Rectal smooth muscle tissue (tissue), 1 donor: ENCODE data around the gene COL23A1.

ENCODE experiments used
- H3K27ac ChIP-seq: one replicate; pipeline ENCODE4 v1.7.0; 2013; ENCODE audit warnings: low read depth, low read length, inconsistent platforms
- H3K27me3 ChIP-seq: one replicate; pipeline ENCODE4 v1.7.0; 2013; ENCODE audit warnings: low read length; ENCODE audit not compliant: control insufficient read depth, insufficient read depth
- H3K36me3 ChIP-seq: one replicate; pipeline ENCODE4 v1.7.0; 2013; ENCODE audit warnings: low read length; ENCODE audit not compliant: control insufficient read depth, insufficient read depth
- H3K4me1 ChIP-seq: one replicate; pipeline ENCODE4 v1.7.0; 2013; ENCODE audit warnings: low read length; ENCODE audit not compliant: control insufficient read depth, insufficient read depth
- H3K4me3 ChIP-seq: one replicate; pipeline ENCODE4 v1.7.0; 2013; ENCODE audit warnings: low read length
- H3K9ac ChIP-seq: one replicate; pipeline ENCODE4 v1.7.0; 2013; ENCODE audit warnings: low read length

COL23A1 gene

GRCh38 chr5:178416919-178417318 lies 173.3 kb downstream of the COL23A1 start:
- H3K27me3 ChIP-seq, result no peaks in the 10 kb centered on the region
- no peaks in the 10 kb centered on the region for H3K36me3 ChIP-seq
- no peaks in the 10 kb centered on the region for H3K4me1 ChIP-seq
- H3K27ac ChIP-seq, result no peak overlapping the region
- no peak overlapping the region for H3K9ac ChIP-seq
- H3K4me3 ChIP-seq, result no peak overlapping the region

GRCh38 chr5:178416206-178416882 lies 173.8 kb downstream of the COL23A1 start:
- Histone ChIP-seq H3K36me3 (no peaks in the 10 kb centered on the region), H3K27ac (no peak overlapping the region), H3K9ac (no peak overlapping the region), H3K4me1 (no peaks in the 10 kb centered on the region), H3K27me3 (no peaks in the 10 kb centered on the region), H3K4me3 (no peak overlapping the region)

GRCh38 chr5:178415353-178415752 lies 174.8 kb downstream of the COL23A1 start:
- Histone ChIP-seq H3K9ac (no peak overlapping the region), H3K36me3 (no peaks in the 10 kb centered on the region), H3K27me3 (no peaks in the 10 kb centered on the region), H3K27ac (no peak overlapping the region), H3K4me1 (no peaks in the 10 kb centered on the region), H3K4me3 (no peak overlapping the region)

- Histone ChIP-seq H3K4me3 (no peak overlapping the region), H3K36me3 (no peaks in the 10 kb centered on the region), H3K9ac (no peak overlapping the region), H3K27ac (no peak overlapping the region), H3K4me1 (no peaks in the 10 kb centered on the region), H3K27me3 (no peaks in the 10 kb centered on the region)
Measured at GRCh38 chr5:178413988-178414387, 176.2 kb downstream of the COL23A1 start.

GRCh38 chr5:178411083-178411482 lies 179.1 kb downstream of the COL23A1 start:
- Histone ChIP-seq H3K27me3 (no peaks in the 10 kb centered on the region), H3K9ac (no peak overlapping the region)

GRCh38 chr5:178407646-178408045 lies 182.5 kb downstream of the COL23A1 start:
- Histone ChIP-seq H3K27me3 (no peaks in the 10 kb centered on the region), H3K4me3 (no peak overlapping the region), H3K9ac (no peak overlapping the region), H3K36me3 (no peaks in the 10 kb centered on the region), H3K27ac (no peak overlapping the region), H3K4me1 (no peaks in the 10 kb centered on the region)

More at GRCh38 chr5:178411083-178411482, 179.1 kb downstream of the COL23A1 start:
- H3K4me3 ChIP-seq, result no peak overlapping the region
- no peak overlapping the region for H3K27ac ChIP-seq
- no peaks in the 10 kb centered on the region for H3K36me3 ChIP-seq
- no peaks in the 10 kb centered on the region for H3K4me1 ChIP-seq

GRCh38 chr5:178404987-178405386 lies 185.2 kb downstream of the COL23A1 start:
- no peaks in the 10 kb centered on the region for H3K27me3 ChIP-seq
- H3K4me3 ChIP-seq, result no peak overlapping the region
- no peaks in the 10 kb centered on the region for H3K36me3 ChIP-seq
- H3K4me1 ChIP-seq, result no peaks in the 10 kb centered on the region
- no peak overlapping the region for H3K9ac ChIP-seq
- no peak overlapping the region for H3K27ac ChIP-seq

GRCh38 chr5:178403956-178404600 lies 186.1 kb downstream of the COL23A1 start:
- Histone ChIP-seq H3K27ac (no peak overlapping the region), H3K4me1 (no peaks in the 10 kb centered on the region), H3K4me3 (no peak overlapping the region), H3K36me3 (no peaks in the 10 kb centered on the region), H3K27me3 (no peaks in the 10 kb centered on the region), H3K9ac (no peak overlapping the region)

- Histone ChIP-seq H3K36me3 (no peaks in the 10 kb centered on the region), H3K4me3 (no peak overlapping the region), H3K9ac (no peak overlapping the region), H3K27ac (no peak overlapping the region), H3K27me3 (no peaks in the 10 kb centered on the region), H3K4me1 (no peaks in the 10 kb centered on the region)
Measured at GRCh38 chr5:178403351-178403750, 186.8 kb downstream of the COL23A1 start.

GRCh38 chr5:178399701-178400095 lies 190.5 kb downstream of the COL23A1 start:
- Histone ChIP-seq H3K27ac (no peak overlapping the region), H3K9ac (no peak overlapping the region), H3K27me3 (no peaks in the 10 kb centered on the region), H3K4me3 (no peak overlapping the region), H3K36me3 (no peaks in the 10 kb centered on the region), H3K4me1 (no peaks in the 10 kb centered on the region)

GRCh38 chr5:178398901-178399700 lies 191.1 kb downstream of the COL23A1 start:
- H3K4me1 ChIP-seq, result no peaks in the 10 kb centered on the region
- H3K27me3 ChIP-seq, result no peaks in the 10 kb centered on the region

GRCh38 chr5:178396796-178397720 lies 193.1 kb downstream of the COL23A1 start:
- H3K36me3 ChIP-seq, result no peaks in the 10 kb centered on the region
- no peak overlapping the region for H3K27ac ChIP-seq
- H3K27me3 ChIP-seq, result no peaks in the 10 kb centered on the region
- H3K4me1 ChIP-seq, result no peaks in the 10 kb centered on the region
- H3K4me3 ChIP-seq, result no peak overlapping the region
- no peak overlapping the region for H3K9ac ChIP-seq

More at GRCh38 chr5:178398901-178399700, 191.1 kb downstream of the COL23A1 start:
- no peak overlapping the region for H3K27ac ChIP-seq
- H3K36me3 ChIP-seq, result no peaks in the 10 kb centered on the region
- H3K9ac ChIP-seq, result no peak overlapping the region
- H3K4me3 ChIP-seq, result no peak overlapping the region
